ENCODE results near the gene GUK1. TPM values are rescaled to one million over a fixed set of nuclear protein-coding genes. Genes with fewer than 3 reads are reported as not detected.
A peak's percentile ranks its signal among the peaks of the same experiment; 100 is the strongest.

GUK1 gene
- 143 TPM for total RNA-seq
- long read RNA-seq, transcript GUK1-201 (9 exons, 1,084 nt) = minor isoform, 96 of 321 reads
- long read RNA-seq, transcript GUK1-208 (7 exons, 842 nt) = minor isoform, 6 of 321 reads
- long read RNA-seq, transcript GUK1-234 (9 exons, 1,065 nt) = minor isoform, 5 of 321 reads
- long read RNA-seq, transcript GUK1-210 (8 exons, 990 nt) = major isoform, 113 of 321 reads
- long read RNA-seq, partial matches to known transcripts = 8 of 321 reads
- long read RNA-seq, other reads (novel, unspliced or antisense) = 88 of 321 reads

DNA sequence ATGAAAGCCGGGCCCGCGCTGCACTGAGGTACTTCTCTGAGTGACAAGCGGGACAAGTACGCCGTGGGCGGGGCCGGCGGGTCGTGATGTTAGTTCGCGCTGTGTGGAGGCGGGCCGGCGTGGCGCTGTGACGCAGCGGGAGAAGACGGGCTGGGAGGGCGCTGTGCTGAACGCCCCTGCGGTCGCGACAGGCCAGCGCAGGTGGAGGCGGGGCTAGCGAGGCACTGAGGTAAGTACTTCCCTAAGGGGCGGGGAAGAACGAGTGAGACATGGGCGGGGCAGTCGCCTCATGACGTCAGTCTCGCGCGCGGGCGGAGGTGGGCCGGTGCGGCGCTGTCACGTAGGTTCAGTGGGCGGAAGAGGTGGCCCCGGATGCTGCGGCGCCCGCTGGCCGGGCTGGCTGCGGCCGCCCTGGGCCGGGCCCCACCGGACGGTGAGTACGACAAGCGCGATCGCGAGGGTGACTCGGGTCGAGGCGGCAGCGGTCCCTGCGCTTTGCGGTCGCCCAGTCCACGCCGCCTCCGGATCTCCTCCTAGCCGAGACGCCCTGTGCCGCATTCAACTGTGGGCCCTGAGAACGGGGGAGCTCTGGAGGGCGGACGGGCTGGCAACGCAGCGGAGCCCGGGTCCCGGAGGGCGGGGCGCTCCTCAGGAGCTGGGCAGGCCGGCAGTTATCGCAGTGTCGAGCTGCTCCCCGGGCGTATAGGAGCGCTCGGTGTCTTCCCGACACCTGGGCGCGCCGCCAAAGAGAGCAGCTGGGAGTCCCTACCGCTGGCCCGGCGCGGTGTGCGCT lies at the start of gene GUK1:
Gene GUK1 (plus strand): TSS at position 349 of the 793 bp plus-strand sequence. CDS start 24 bp downstream, at position 373.
- intact Hi-C loops (cut with DNase I) = loop anchor here (2.0 kb wide), 1 partner anchor 25 kb away; the partner anchor contains the start of gene IBA57
- peak; percentile 100 for DNase-seq
- ATAC-seq (ENCODE audit: poor library complexity) = peak; percentile 94

DNA sequence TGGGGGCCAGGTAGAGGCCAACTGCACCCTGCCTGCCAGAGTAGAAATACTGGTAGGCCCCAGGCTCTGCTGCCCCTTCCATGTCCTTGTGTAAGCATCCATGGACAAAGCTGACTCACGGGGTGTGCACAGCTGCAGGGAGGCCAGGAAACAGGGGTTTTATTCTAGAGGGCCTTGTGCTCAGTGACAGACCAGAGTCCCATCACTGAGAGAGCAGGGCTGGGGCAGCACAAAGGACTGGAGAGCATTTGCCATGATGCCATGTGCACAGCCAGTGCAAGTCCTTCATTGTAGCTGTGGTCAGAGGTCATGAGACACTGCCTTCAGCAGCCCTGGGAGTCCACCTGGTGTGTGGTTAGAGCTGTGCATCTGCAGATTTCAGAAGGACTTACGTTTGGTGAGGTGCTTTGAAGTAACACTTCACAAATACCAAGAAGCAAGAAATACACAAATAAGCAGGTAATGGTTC lies 49.4 kb upstream of the GUK1 start:
- ATAC-seq (ENCODE audit: poor library complexity) (no peak), DNase-seq (peak; percentile 31)
- intact Hi-C loops (cut with DNase I) = no loop called here

DNA sequence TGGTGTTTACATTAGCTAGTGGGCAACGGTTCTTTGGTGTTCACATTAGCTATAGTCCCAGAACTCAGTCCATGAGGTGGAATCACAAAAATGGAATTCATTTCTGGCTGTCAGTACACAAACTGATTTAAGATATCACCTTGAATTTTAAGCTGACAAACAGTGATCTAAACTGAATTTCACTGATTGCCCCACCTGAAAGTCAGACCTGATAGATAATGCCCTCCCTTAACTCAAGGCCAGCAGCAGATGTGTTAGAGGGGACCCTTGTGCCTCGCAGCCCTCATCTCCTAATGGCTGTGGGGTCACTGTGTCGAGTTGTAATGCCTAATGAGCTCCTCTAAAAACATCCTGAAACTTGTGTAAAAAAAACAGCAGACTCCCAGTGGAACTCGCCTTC lies 49.0 kb upstream of the GUK1 start:
- no peak for DNase-seq
- intact Hi-C loops (cut with DNase I) = no loop called here
- no peak for ATAC-seq (ENCODE audit: poor library complexity)

DNA sequence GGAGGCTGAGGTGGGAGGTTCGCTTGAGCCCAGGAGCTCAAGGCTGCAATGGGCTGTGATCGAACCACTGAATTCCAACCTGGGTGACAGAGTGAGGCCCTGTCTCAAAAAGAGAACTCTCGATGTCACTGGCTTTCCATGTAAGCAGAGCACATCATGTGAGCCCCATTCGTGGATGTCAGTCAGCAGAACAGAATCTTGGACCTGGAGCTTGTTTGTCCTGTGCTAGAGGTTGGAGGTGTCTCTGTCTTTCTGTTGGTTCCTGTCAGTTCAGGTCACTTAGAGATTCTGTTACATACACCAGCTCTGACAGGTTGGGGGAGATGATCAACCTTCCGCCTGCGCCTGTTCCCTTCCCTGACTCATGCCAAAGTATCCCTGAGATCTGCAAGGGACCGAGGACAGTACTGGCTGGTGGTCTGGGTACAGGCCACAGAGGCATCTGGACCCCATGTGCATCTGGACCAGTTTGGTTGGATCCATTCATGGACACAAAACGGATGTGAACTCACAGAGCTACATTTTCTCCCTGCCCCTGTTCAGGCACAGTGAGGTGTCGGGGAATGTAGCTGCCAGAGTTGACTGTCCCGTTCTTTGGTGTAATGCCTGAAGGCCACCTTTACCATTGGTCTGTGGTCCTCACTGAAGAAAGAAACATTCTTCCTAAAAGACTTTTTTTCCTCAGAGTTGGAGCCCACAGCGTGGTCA lies 47.6 kb upstream of the GUK1 start:
- intact Hi-C loops (cut with DNase I) = no loop called here
- peak; percentile 8 for DNase-seq
- ATAC-seq (ENCODE audit: poor library complexity) = no peak

DNA sequence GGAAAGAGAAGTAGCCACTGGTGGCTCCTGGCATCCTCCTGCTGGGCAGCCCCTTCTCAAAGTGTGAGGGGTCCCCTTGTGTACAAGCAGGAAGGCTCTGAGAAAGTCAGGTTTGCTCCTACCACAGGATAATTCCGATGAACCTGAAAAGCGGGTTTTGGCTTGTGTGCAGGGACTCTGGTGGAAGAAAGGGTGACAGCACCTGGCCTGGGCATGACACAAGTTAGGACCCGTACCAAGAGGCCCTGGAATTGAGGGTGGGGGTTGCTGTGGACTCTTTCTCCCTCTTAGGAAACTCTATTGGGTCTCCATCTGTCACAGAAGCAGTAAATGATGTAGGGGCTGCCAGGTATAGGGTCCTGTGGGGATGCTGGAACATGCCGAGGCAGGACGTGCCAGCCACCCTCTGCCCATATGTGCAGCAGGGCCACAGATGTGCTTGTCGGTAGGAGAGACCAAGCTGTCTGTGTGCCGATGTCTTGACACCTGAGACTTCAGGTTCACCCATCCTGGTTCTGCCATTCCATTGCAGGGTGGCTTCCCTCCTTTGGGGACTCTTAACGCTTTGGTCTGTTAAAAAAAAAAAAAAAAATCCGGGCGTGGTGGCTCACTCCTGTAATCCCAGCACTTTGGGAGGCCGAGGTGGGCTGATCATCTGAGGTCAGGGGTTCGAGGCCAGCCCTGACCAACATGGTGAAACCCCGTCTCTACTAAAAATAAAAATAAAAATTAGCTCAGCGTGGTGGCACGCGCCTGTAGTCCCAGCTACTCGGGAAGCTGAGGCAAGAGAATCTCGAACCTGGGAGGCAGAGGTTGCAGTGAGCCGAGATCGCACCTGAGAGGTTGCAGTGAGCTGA lies 46.8 kb upstream of the GUK1 start:
- intact Hi-C loops (cut with DNase I) = no loop called here
- ATAC-seq (ENCODE audit: poor library complexity) (no peak), DNase-seq (peak; percentile 16)

DNA sequence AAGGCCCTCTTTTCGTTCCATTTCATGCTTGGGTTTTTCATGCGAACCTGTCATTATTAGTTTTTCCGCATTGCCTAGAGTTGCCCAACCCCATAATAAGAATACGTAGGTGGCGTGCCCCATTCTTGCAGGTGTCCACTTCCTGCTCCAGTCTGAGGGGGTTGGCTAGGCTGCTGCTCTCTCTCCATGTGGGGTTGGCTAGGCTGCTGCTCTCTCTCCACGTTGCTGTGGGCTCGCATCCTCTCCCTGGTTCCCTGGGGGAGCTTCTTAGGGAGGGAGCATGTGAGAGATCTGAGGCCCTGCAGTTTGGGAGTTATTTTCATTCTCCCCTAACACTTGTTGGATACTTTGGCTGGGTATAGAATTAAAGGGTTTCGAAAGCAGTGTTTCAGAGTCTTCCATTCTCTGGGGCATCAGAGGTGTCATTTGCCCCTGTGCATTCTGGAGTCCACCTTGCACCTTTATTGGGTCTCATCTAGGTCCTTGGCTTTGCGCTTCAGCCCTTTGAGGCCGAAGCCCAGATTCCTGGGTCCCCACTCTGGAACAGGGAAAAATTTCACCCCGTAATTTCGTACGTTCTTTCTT lies 45.6 kb upstream of the GUK1 start:
- ATAC-seq (ENCODE audit: poor library complexity) (no peak), DNase-seq (no peak)
- intact Hi-C loops (cut with DNase I) = no loop called here

- intact Hi-C loops (cut with DNase I) = no loop called here
- peak; percentile 17 for DNase-seq
- ATAC-seq (ENCODE audit: poor library complexity) = no peak
These were observed 44.9 kb upstream of the GUK1 start for GRCh38 chr1:228095161-228095560.

- ATAC-seq (ENCODE audit: poor library complexity) = no peak
- DNase-seq = peak; percentile 31
- intact Hi-C loops (cut with DNase I) = no loop called here
These were observed 44.1 kb upstream of the GUK1 start for GRCh38 chr1:228095938-228096337.

- DNase-seq = peak; percentile 40
- ATAC-seq (ENCODE audit: poor library complexity) = no peak
- intact Hi-C loops (cut with DNase I) = no loop called here
These were observed 43.4 kb upstream of the GUK1 start for GRCh38 chr1:228096416-228097332.

GRCh38 chr1:228097333-228098081 lies 42.6 kb upstream of the GUK1 start:
- no peak for ATAC-seq (ENCODE audit: poor library complexity)
- intact Hi-C loops (cut with DNase I) = no loop called here
- DNase-seq = peak; percentile 38

GRCh38 chr1:228098323-228098931 lies 41.7 kb upstream of the GUK1 start:
- peak; percentile 35 for DNase-seq
- intact Hi-C loops (cut with DNase I) = no loop called here
- no peak for ATAC-seq (ENCODE audit: poor library complexity)

GRCh38 chr1:228099331-228099732 lies 40.7 kb upstream of the GUK1 start:
- intact Hi-C loops (cut with DNase I) = no loop called here
- ATAC-seq (ENCODE audit: poor library complexity) (no peak), DNase-seq (peak; percentile 31)

GRCh38 chr1:228100822-228101613 lies 39.1 kb upstream of the GUK1 start:
- intact Hi-C loops (cut with DNase I) = no loop called here
- DNase-seq = peak; percentile 42
- no peak for ATAC-seq (ENCODE audit: poor library complexity)

GRCh38 chr1:228101614-228101993 lies 38.5 kb upstream of the GUK1 start:
- DNase-seq (no peak), ATAC-seq (ENCODE audit: poor library complexity) (no peak)
- intact Hi-C loops (cut with DNase I) = no loop called here

DNA sequence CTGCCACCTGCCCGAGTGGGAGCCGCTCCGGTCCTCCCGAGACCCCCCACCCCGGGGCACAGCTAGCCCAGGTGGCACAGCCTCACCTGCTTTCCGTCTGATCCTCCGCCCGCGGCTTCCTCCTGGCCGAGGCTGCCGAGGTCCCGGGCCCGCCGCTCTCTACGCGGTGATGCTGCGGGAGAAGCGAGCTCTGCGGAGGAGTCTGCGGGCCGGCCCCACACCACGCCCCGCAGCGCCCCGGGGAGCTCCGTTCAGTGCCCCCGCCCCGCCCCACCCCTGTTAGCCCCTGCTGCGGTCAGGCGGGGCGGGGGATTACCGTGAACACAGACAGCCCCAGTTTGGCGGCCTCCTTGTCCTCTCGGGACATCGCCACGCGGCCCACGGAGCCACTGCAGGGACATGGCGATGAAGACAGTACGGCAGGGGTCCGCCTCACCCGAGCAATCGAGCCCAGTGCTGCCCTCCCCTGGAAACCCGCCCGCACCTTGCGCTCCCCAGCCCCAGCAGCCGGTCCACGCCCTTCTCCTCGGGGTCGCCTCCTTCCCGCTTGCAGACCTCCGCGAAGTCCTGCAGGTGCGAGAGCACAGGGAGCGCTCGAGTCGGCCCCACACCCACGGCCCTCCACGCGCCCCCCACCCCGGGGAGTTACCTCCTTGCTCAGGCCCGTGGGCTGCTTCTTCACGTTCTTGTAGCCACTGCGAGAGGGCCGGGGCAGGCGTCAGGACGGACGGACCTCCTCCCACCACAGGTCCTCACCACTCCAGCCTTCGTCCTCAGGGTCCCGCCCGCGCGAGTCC lies 37.9 kb upstream of the GUK1 start:
- peak; percentile 55 for DNase-seq
- intact Hi-C loops (cut with DNase I) = no loop called here

More for the DNA sequence above, 37.9 kb upstream of the GUK1 start:
- ATAC-seq (ENCODE audit: poor library complexity) = no peak

Measured in Right ventricle myocardium superior (tissue), 1 donor.